Stimulated activated CD8-positive, alpha-beta memory T cell treated with anti-CD3 and anti-CD28 coated beads, Interleukin-12 subunit alpha, Interleukin-12 subunit beta, amount 100 ng/mL, for 24 hours (primary cell): ENCODE measurements around the gene COL25A1.

Experiments
- DNase-seq: peaks from one replicate; pipeline ENCODE4 v3.0.0-alpha.2; 2020; ENCODE audit errors: extremely low read depth

Gene COL25A1

GRCh38 chr4:108867476-108867875, 435.0 kb downstream of the COL25A1 start:
- DNase-seq, result no peak

DNA sequence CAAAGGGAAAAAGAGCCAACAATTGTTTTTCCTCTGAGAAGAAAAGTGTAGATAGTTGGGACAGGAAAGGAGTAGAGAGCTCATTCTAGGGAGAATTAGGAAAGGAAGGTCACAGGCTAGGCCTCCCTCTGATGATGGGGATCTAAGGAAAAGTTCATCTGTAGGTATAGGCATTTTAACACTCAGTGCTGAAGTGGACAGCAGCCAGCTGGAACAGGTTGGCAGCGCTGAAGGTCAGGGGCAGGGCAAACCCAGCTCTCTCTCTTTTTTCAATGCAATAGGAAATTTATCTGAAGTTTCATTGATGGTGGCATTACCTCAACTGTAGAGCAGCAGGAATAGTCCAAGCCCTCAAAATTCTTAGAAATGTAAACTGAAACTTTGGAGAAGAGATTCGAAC, 441.1 kb downstream of the COL25A1 start:
- no peak for DNase-seq

DNA sequence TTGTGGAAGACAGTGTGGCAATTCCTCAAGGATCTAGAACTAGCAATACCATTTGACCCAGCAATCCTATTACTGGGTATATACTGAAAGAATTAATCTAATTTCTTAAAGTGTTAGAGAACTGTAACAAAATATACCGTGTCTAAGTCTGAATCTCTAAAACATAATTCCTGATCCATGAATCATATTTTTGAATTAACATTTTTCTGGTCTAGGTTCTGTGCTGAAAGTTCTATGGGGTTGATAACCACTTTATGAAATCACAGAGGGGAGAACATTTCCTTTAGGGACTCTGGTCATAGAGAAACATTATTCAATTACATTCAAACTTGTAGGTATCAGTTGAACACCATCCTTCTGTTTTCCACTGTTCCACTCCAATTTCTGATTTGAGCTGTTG, 447.7 kb downstream of the COL25A1 start:
- no peak for DNase-seq

DNA sequence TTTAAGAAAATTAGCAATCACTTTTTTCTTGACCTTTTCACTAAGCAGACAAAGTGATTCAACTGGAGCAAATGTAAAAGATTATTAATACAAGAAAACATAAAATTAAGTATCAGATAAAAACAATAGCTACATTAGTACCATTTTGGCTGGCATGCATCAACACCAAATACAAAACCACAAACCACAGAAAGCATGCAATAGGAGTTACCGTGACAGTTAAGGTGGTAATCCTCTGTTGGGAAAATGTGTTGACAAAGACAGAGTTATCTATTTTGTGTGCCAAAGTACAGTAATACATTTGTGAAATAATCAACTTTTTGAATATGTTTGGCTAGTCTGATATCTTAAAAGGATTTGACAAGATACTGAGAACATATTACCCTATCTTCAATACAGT, 449.8 kb downstream of the COL25A1 start:
- DNase-seq, result no peak

- DNase-seq, result no peak
Measured at GRCh38 chr4:108851366-108851765, 451.1 kb downstream of the COL25A1 start.

DNA sequence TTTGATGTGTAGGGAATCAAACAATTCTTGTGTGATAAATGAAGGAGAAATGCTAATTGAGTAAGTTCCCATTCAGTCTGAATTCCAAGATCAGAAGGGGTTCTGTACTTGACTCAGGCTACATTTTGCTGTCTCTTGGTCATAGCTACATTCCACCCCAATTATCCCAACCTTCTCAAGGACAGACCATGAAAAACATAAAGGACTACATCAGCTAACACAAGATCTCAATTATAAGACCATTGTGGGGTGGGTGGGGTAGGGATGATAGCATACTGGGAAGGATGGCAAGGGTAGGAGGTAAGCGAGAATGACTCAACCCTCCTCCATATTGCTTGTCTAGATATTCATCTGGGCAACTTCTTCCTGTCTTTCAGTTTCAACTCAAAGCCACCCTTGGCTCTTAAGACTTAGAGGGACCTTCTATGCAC, 452.2 kb downstream of the COL25A1 start:
- no peak for DNase-seq

GRCh38 chr4:108849611-108850168, 452.8 kb downstream of the COL25A1 start:
- DNase-seq, result no peak

GRCh38 chr4:108846568-108846967, 455.9 kb downstream of the COL25A1 start:
- no peak for DNase-seq

DNA sequence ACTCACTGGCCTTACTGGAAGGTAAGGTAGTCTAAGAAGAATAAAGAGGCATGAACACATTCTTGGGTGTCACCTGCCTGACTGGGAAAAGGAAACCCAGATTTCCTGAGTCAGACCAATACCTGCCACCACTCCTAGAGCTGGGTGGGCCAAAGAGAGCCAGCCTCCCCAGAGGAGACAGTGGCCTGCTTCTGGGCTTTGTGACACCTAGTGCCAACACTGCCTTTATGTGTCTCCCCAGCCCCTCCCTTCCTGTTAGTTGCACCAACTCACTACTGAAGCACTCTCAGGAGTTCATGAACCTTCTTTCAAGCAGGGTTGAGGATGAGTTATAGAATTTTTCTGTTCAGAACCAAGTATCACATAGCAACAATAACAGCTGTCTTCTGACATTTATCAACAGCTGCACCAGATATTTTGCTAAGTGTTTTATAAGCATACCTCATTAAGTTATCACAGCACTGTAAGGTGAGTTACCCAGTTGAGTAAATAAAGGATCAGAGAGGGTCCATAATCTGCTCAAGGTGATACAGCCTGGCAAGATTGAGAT, 462.0 kb downstream of the COL25A1 start:
- DNase-seq, result no peak

- DNase-seq, result no peak
Measured at GRCh38 chr4:108839333-108839732, 463.1 kb downstream of the COL25A1 start.

GRCh38 chr4:108838451-108838850, 464.0 kb downstream of the COL25A1 start:
- DNase-seq, result no peak

DNA sequence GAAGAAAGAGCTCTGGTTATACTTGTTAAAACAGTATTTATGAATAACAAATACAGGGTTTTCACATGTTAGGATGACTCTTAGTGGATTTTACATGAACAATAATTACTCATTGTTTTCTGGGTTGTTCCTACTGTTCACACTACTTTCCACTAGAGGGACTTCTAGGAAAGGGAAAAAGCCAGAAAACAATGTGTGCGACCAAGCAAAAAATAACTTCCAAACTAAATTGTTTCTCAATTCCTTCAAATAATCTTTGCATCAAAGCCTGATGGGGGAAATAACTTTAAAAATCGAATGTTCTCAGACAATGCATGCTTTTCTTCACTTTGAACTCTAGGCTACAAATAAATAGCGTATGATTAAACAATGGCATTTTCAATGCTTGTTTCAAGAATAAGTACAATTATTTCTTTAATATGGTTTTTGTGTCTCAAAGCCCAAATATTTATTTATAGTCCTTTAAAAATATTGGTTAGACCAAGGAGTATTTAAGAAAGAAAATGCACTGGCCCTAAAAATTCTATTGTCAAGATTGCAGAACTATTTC, 467.5 kb downstream of the COL25A1 start:
- DNase-seq, result no peak

DNA sequence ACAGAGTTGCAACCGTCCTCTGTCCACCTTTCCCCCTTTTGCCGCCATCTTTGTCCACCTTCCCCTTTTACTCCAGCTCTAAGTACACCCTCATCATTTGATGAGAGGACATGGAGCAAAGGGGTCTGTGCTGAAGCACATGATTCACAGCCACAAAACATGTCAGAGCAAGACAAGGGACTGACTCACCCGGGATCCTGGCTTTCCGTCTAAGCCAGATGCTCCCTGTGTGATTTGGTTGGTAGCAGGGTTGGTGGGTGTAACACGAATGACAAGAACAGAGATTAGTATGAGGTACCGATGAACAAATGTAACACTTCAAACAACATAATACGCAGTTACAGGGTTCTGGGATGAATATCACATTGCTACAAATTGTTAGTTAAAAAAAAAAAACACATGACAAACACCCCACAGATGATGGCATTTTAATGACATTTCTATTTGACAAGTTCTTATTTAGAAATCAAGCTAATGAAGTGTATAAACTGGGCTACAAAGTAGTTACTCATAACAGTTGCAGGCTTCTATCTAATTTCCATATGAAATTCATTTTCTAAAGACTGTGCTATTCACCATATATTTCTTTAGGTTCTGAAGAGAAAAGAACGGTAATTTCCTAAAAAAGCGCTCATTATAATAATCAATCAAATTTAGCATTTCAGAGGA, 468.2 kb downstream of the COL25A1 start:
- DNase-seq, result no peak

DNA sequence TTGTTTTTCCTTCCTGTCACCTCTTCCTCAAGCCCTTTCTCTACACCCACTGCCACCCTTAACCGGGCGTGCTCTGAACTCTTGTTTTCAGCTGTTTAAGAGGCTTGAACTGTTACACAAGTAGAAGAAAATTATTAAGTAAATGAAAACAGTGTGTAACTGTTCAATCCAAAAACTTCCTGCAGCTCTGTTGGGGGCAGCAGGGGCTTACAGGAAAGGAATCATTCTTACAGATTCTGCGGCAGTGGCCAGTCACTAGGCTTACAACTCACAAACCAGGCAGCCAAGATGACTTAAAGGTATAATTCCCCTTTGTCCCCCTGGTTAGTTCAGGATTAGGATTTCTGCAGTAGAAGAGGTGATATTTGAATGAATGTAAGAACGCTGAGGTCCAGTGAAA, 469.4 kb downstream of the COL25A1 start:
- no peak for DNase-seq

DNA sequence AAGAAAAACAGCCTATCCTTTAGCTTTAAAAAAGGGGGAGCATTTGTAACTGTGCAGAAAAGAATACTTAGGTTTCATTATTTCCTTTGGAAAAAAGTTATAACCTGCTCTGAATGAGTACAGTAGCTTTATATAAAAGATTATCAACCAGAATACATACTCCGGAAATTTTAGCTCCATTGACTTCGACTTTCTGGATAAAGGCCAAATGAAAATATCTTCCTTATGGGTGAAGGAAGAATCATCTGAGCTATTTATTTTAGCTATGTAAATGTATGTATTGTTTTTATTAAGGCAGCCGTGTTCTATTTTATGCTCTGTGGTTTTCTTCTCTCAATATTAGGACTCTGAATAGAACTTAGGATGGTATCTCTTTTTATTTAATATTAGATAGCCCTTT, 470.6 kb downstream of the COL25A1 start:
- no peak for DNase-seq

GRCh38 chr4:108831291-108831690, 471.2 kb downstream of the COL25A1 start:
- no peak for DNase-seq

DNA sequence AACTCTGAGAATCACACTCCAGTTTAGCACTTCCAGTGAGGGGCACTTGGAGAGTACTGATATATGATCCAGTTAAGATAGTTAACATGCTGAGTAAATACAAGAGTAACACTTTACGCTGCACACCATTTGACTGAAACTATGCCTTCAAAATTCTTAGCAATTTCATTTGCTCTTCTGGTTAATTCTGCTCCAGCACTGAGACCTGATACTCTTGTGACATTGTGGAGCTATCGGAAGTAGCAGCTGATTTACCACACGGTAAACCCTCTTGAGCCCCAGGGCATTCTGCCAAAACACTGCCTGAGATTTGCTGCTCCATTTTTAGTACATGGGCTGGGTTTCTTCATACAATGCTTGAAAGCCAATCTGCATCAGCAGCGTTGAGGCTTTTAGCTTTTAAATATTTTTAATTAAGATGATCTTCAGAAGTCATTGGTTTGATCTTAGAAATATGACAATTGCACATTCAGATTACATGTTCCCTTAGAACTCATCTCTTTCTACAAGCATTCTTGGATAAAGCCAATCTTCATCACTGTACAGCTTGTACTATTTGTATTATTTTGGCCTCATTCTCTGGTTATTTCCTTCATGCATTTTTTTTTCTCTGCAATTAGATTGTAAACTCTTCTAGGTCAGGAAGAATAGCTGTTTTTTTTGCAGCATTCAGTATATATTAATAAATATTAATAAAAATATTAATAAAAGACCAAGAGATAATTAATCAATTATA, 471.8 kb downstream of the COL25A1 start:
- DNase-seq, result no peak

- no peak for DNase-seq
Measured at GRCh38 chr4:108829966-108830492, 472.4 kb downstream of the COL25A1 start.

DNA sequence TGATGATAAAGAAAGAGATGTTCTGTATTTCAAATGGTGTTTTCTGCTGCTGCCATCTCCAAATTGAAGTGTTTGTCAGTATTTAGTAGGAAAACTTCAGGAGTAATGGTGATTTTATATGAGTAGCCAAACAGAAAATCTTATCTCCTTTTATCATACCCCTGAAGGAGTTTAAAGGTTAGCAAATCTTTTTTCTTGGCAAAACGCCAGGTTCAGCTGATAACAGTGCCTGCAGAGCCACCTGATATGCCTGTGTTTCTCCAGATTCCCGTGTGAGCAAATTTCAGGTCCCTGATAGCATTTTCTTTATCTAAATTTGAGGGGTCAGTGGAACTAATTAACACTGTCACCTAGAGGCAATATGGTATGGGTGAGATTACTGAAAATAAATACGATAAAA, 473.8 kb downstream of the COL25A1 start:
- no peak for DNase-seq

DNA sequence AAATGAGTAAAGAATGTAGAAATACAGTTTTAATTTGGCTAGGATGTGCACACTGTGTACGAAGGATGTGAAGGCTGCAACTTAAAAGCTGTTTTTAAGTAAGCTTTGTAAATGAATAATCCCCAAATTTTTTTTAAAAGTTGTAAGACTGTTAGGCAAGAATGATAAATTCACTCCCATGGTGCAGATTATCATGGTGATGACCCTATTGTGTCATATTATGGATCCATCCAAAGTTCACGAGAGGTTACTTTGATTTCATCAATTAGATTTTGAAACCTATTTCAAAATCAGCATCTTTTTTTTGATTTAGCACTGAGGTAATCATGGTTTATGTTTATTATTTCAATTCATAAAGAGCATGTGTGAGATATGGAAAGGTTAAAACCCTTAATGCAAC, 476.7 kb downstream of the COL25A1 start:
- DNase-seq, result no peak

- no peak for DNase-seq
Measured at GRCh38 chr4:108821351-108821930, 481.0 kb downstream of the COL25A1 start.
